Liver (tissue), 9 donors: ENCODE measurements around the gene SUPT5H. TPM values are rescaled to one million over a fixed set of nuclear protein-coding genes. Genes with fewer than 3 reads are reported as not detected.

Source experiments
- DNase-seq: peaks from one replicate; pipeline ENCODE4 v3.0.0-alpha.2; 2017; ENCODE audit warnings: low spot score
- H3K27ac ChIP-seq, 2 donors: one replicate each; pipeline ENCODE4 v1.7.0; 2013; ENCODE audit warnings: inconsistent platforms in 2 of 2, low read length in 2 of 2, control low read depth in 1 of 2, low read depth in 1 of 2, mild to moderate bottlenecking in 1 of 2
- H3K27me3 ChIP-seq, 4 donors: one replicate each; pipeline versions ENCODE4 v1.6.1 to v1.7.0; 2013; ENCODE audit warnings: low read length in 3 of 4, inconsistent platforms in 1 of 4, mild to moderate bottlenecking in 1 of 4, moderate library complexity in 1 of 4; ENCODE audit not compliant: control insufficient read depth in 4 of 4, insufficient read depth in 4 of 4
- H3K36me3 ChIP-seq, 4 donors: one replicate each; pipeline versions ENCODE4 v1.6.1 to v1.7.0; 2013; ENCODE audit warnings: low read length in 3 of 4, mild to moderate bottlenecking in 3 of 4, low read depth in 1 of 4, moderate library complexity in 1 of 4; ENCODE audit not compliant: control insufficient read depth in 4 of 4, insufficient read depth in 3 of 4
- H3K4me1 ChIP-seq, 4 donors: one replicate each; pipeline versions ENCODE4 v1.6.1 to v1.7.0; 2013; ENCODE audit warnings: low read length in 3 of 4, mild to moderate bottlenecking in 3 of 4, moderate library complexity in 1 of 4; ENCODE audit not compliant: control insufficient read depth in 4 of 4, insufficient read depth in 4 of 4
- H3K4me3 ChIP-seq, 3 donors: one replicate each; pipeline versions ENCODE4 v1.6.1 to v1.7.0; 2013; ENCODE audit warnings: low read length in 3 of 3, control low read depth in 1 of 3, low read depth in 1 of 3, mild to moderate bottlenecking in 1 of 3
- H3K9ac ChIP-seq, 2 donors: one replicate each; pipeline ENCODE4 v1.7.0; 2013; ENCODE audit warnings: low read length in 2 of 2, mild to moderate bottlenecking in 2 of 2, moderate library complexity in 2 of 2, control low read depth in 1 of 2, low read depth in 1 of 2
- H3K9me3 ChIP-seq, 4 donors: one replicate each; pipeline versions ENCODE4 v1.6.1 to v1.7.0; 2013; ENCODE audit warnings: low read length in 3 of 4; ENCODE audit not compliant: control insufficient read depth in 4 of 4
- EGR1 ChIP-seq, 2 donors: IDR thresholded peaks; 2 replicates each; pipeline ENCODE4 v1.6.1; 2016 to 2018; ENCODE audit warnings: antibody characterized with exemption in 2 of 2, low read depth in 2 of 2
- FOXA1 ChIP-seq: IDR thresholded peaks from 2 replicates; pipeline ENCODE4 v1.6.1; 2016; ENCODE audit warnings: antibody characterized with exemption
- FOXA2 ChIP-seq: IDR thresholded peaks from 2 replicates; pipeline ENCODE4 v1.6.1; 2016; ENCODE audit warnings: antibody characterized with exemption
- GABPA ChIP-seq, 2 donors: IDR thresholded peaks in 1 of 2; conservative IDR thresholded peaks in 1 of 2; 2 replicates each; pipeline ENCODE4 v1.6.1; 2016; ENCODE audit warnings: antibody characterized with exemption in 2 of 2, mild to moderate bottlenecking in 1 of 2, moderate library complexity in 1 of 2
- HNF4A ChIP-seq, 2 donors: conservative IDR thresholded peaks; 2 replicates each; pipeline ENCODE4 v1.6.1; 2016; ENCODE audit warnings: antibody characterized with exemption in 2 of 2, mild to moderate bottlenecking in 2 of 2
- HNF4G ChIP-seq: IDR thresholded peaks from 2 replicates; pipeline ENCODE4 v1.6.1; 2016; ENCODE audit warnings: antibody characterized with exemption
- JUND ChIP-seq, 2 donors: IDR thresholded peaks; 2 replicates each; pipeline ENCODE4 v1.6.1; 2016; ENCODE audit warnings: antibody characterized with exemption in 2 of 2
- NR2F2 ChIP-seq: IDR thresholded peaks from 2 replicates; pipeline ENCODE4 v1.6.1; 2016; ENCODE audit warnings: antibody characterized with exemption
- RAD21 ChIP-seq, 2 donors: IDR thresholded peaks; 2 replicates each; pipeline ENCODE4 v1.6.1; 2016; ENCODE audit warnings: antibody characterized with exemption in 2 of 2, mild to moderate bottlenecking in 2 of 2
- REST ChIP-seq: IDR thresholded peaks from 2 replicates; pipeline ENCODE4 v1.6.1; 2016; ENCODE audit warnings: antibody characterized with exemption, mild to moderate bottlenecking
- RXRA ChIP-seq, 2 donors: IDR thresholded peaks; 2 replicates each; pipeline ENCODE4 v1.6.1; 2017 to 2018; ENCODE audit warnings: antibody characterized with exemption in 2 of 2, mild to moderate bottlenecking in 1 of 2
- SP1 ChIP-seq: IDR thresholded peaks from 2 replicates; pipeline ENCODE4 v1.6.1; 2018; ENCODE audit warnings: antibody characterized with exemption, mild to moderate bottlenecking
- TAF1 ChIP-seq: conservative IDR thresholded peaks from 2 replicates; pipeline ENCODE4 v1.6.1; 2016; ENCODE audit warnings: antibody characterized with exemption, mild to moderate bottlenecking
- YY1 ChIP-seq: IDR thresholded peaks from 2 replicates; pipeline ENCODE4 v1.6.1; 2016; ENCODE audit warnings: antibody characterized with exemption, mild to moderate bottlenecking
- ZBTB33 ChIP-seq: IDR thresholded peaks from 2 replicates; pipeline ENCODE4 v1.6.1; 2016; ENCODE audit warnings: antibody characterized with exemption
- WGBS: extraction: QIAGEN DNeasy Blood & Tissue Kit; methylation state at CpG from one replicate; pipeline ENCODE4 v1.1.7; 2013; 5-methylcytosine and 5-hydroxymethylcytosine counted together
- polyA plus RNA-seq, 2 donors: library from polyadenylated mRNA; stranded (reverse) in 1 of 2; unstranded in 1 of 2; fragments of 200-250 nt in 1 of 2; fragments of >200 nt in 1 of 2; fragmentation: Nextera tagmentation in 1 of 2; extraction: Ambion mirVana in 1 of 2; gene quantifications; one replicate each; pipeline versions ENCODE4 v1.2.1 to v1.2.3, GENCODE V29; 2013 to 2015
- total RNA-seq, 2 donors: library from RNA; depleted of rRNA; stranded (reverse); fragments of >200 nt; gene quantifications; one replicate each; pipeline ENCODE4 v1.2.3, GENCODE V29; 2014
- TF ChIP-seq, protein P1 (sequence below): fragments of 150-350 bp; IDR thresholded peaks from 2 replicates; pipeline ENCODE4 v1.5.1; 2017; ENCODE audit warnings: improper control_type of control experiment, low read depth, low read length; ENCODE audit not compliant: missing input control
- TF ChIP-seq, protein P2 (sequence below): IDR thresholded peaks from 2 replicates; pipeline ENCODE4 v1.6.1; 2016; ENCODE audit warnings: antibody characterized with exemption
- TF ChIP-seq, protein P3 (sequence below): IDR thresholded peaks from 2 replicates; pipeline ENCODE4 v1.6.1; 2016; ENCODE audit warnings: antibody characterized with exemption
- donor health status: healthy.
- donor health status: healthy.
- donor health status: healthy.
- donor health status: healthy.
- donor health status: healthy.

The SUPT5H gene
- total and polyA plus RNA-seq, 4 donors, result 19.3 to 52.5 (median 45.2) TPM

- Histone ChIP-seq H3K36me3 (peaks cover 43 to 95% (median 70%) of the 10 kb centered on the region in 4 donors), H3K4me3 (no peak overlapping the region), H3K27ac (no peak overlapping the region), H3K9me3 (no peaks in the 10 kb centered on the region), H3K4me1 (no peaks in the 10 kb centered on the region), H3K9ac (no peak overlapping the region), H3K27me3 (no peaks in the 10 kb centered on the region)
- TF ChIP-seq ZBTB33, result no peak
- TF ChIP-seq RAD21 (IDR thresholded peaks at IDR 0.05), result no peak
- TF ChIP-seq JUND (IDR thresholded peaks at IDR 0.05), result no peak
- no peak for TF ChIP-seq RXRA (IDR thresholded peaks at IDR 0.05)
- no peak for TF ChIP-seq GABPA (IDR thresholded peaks at IDR 0.05 in 1 of 2, conservative IDR thresholded peaks at IDR 0.05 in 1 of 2)
- no peak for TF ChIP-seq NR2F2
- TF ChIP-seq FOXA2, result no peak
- TF ChIP-seq TAF1, result no peak
- no peak for TF ChIP-seq SP1
- TF ChIP-seq, protein P1, sequence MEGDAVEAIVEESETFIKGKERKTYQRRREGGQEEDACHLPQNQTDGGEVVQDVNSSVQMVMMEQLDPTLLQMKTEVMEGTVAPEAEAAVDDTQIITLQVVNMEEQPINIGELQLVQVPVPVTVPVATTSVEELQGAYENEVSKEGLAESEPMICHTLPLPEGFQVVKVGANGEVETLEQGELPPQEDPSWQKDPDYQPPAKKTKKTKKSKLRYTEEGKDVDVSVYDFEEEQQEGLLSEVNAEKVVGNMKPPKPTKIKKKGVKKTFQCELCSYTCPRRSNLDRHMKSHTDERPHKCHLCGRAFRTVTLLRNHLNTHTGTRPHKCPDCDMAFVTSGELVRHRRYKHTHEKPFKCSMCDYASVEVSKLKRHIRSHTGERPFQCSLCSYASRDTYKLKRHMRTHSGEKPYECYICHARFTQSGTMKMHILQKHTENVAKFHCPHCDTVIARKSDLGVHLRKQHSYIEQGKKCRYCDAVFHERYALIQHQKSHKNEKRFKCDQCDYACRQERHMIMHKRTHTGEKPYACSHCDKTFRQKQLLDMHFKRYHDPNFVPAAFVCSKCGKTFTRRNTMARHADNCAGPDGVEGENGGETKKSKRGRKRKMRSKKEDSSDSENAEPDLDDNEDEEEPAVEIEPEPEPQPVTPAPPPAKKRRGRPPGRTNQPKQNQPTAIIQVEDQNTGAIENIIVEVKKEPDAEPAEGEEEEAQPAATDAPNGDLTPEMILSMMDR, result no peak
- TF ChIP-seq HNF4G, result no peak
- TF ChIP-seq FOXA1, result no peak
- no peak for TF ChIP-seq REST
- TF ChIP-seq EGR1 (IDR thresholded peaks at IDR 0.05; ENCODE audit: low read depth in 2 of 2), result no peak
- TF ChIP-seq HNF4A (conservative IDR thresholded peaks at IDR 0.05), result no peak
- WGBS, result 89% methylated on average over 7 of the region's 7 CpGs
- DNase-seq, result no peak
Observed at GRCh38 chr19:39470724-39471339, 25.4 kb downstream of the SUPT5H start.

- Histone ChIP-seq H3K4me1 (no peaks in the 10 kb centered on the region), H3K27me3 (no peaks in the 10 kb centered on the region), H3K36me3 (peaks cover 37 to 93% (median 67%) of the 10 kb centered on the region in 4 donors), H3K9ac (no peak overlapping the region), H3K9me3 (no peaks in the 10 kb centered on the region), H3K4me3 (no peak overlapping the region), H3K27ac (no peak overlapping the region)
- TF ChIP-seq TAF1 (no peak), JUND (IDR thresholded peaks at IDR 0.05) (no peak), EGR1 (IDR thresholded peaks at IDR 0.05; ENCODE audit: low read depth in 2 of 2) (no peak), FOXA2 (no peak), HNF4A (conservative IDR thresholded peaks at IDR 0.05) (no peak), YY1 (no peak), ZBTB33 (no peak), RAD21 (IDR thresholded peaks at IDR 0.05) (no peak), RXRA (IDR thresholded peaks at IDR 0.05) (no peak), FOXA1 (no peak), HNF4G (no peak)
- TF ChIP-seq, protein P2, sequence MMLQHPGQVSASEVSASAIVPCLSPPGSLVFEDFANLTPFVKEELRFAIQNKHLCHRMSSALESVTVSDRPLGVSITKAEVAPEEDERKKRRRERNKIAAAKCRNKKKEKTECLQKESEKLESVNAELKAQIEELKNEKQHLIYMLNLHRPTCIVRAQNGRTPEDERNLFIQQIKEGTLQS, result no peak
- TF ChIP-seq, protein P3, sequence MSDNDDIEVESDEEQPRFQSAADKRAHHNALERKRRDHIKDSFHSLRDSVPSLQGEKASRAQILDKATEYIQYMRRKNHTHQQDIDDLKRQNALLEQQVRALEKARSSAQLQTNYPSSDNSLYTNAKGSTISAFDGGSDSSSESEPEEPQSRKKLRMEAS, result no peak
- WGBS, result 91% methylated on average over 8 of the region's 8 CpGs
- no peak for DNase-seq
Observed at GRCh38 chr19:39471756-39472536, 26.6 kb downstream of the SUPT5H start.
